ENCODE measurements around the gene GPC2.

Gene GPC2

GRCh38 chr7:100176096-100177044 lies 811 bp downstream of the GPC2 start:
- H3K4me2 ChIP-seq (ENCODE audit: low read length) = peak overlapping the region; percentile 92
- H3K4me3 ChIP-seq (ENCODE audit: low read depth, low read length) = peak overlapping the region; percentile 58
- H3K9ac ChIP-seq = no peak overlapping the region
- peak overlapping the region; percentile 92 for H2AFZ ChIP-seq
- H3K27ac ChIP-seq = no peak overlapping the region
- H3K27me3 ChIP-seq (ENCODE audit: control insufficient read depth, insufficient read depth, low read length) = no peaks in the 10 kb centered on the region
- peaks cover 2% of the 10 kb centered on the region for H3K4me1 ChIP-seq
- no peaks in the 10 kb centered on the region for H3K79me2 ChIP-seq
- TF ChIP-seq, protein P1, sequence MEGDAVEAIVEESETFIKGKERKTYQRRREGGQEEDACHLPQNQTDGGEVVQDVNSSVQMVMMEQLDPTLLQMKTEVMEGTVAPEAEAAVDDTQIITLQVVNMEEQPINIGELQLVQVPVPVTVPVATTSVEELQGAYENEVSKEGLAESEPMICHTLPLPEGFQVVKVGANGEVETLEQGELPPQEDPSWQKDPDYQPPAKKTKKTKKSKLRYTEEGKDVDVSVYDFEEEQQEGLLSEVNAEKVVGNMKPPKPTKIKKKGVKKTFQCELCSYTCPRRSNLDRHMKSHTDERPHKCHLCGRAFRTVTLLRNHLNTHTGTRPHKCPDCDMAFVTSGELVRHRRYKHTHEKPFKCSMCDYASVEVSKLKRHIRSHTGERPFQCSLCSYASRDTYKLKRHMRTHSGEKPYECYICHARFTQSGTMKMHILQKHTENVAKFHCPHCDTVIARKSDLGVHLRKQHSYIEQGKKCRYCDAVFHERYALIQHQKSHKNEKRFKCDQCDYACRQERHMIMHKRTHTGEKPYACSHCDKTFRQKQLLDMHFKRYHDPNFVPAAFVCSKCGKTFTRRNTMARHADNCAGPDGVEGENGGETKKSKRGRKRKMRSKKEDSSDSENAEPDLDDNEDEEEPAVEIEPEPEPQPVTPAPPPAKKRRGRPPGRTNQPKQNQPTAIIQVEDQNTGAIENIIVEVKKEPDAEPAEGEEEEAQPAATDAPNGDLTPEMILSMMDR (IDR thresholded peaks at IDR 0.05) = no peak
- no peaks in the 10 kb centered on the region for H3K36me3 ChIP-seq (ENCODE audit: control insufficient read depth, insufficient read depth, low read length)
- no peaks in the 10 kb centered on the region for H3K9me3 ChIP-seq (ENCODE audit: control insufficient read depth, low read length)

- Histone ChIP-seq H3K79me2 (no peaks in the 10 kb centered on the region), H3K27me3 (ENCODE audit: control insufficient read depth, insufficient read depth, low read length) (no peaks in the 10 kb centered on the region), H3K4me1 (peaks cover 2% of the 10 kb centered on the region), H3K4me2 (ENCODE audit: low read length) (no peak overlapping the region), H2AFZ (no peak overlapping the region), H3K9me3 (ENCODE audit: control insufficient read depth, low read length) (no peaks in the 10 kb centered on the region), H3K4me3 (ENCODE audit: low read depth, low read length) (no peak overlapping the region), H3K36me3 (ENCODE audit: control insufficient read depth, insufficient read depth, low read length) (no peaks in the 10 kb centered on the region), H3K9ac (no peak overlapping the region), H3K27ac (no peak overlapping the region)
- TF ChIP-seq, protein P1 (IDR thresholded peaks at IDR 0.05) = no peak
Observed at GRCh38 chr7:100175296-100175935, 1.8 kb downstream of the GPC2 start.

- Histone ChIP-seq H3K4me1 (peaks cover 2% of the 10 kb centered on the region), H3K36me3 (ENCODE audit: control insufficient read depth, insufficient read depth, low read length) (no peaks in the 10 kb centered on the region), H3K4me2 (ENCODE audit: low read length) (no peak overlapping the region), H3K9me3 (ENCODE audit: control insufficient read depth, low read length) (no peaks in the 10 kb centered on the region), H2AFZ (no peak overlapping the region), H3K4me3 (ENCODE audit: low read depth, low read length) (no peak overlapping the region), H3K79me2 (no peaks in the 10 kb centered on the region), H3K27ac (no peak overlapping the region), H3K9ac (no peak overlapping the region), H3K27me3 (ENCODE audit: control insufficient read depth, insufficient read depth, low read length) (no peaks in the 10 kb centered on the region)
- TF ChIP-seq, protein P1 (IDR thresholded peaks at IDR 0.05) = no peak
Observed at GRCh38 chr7:100174582-100174981, 2.6 kb downstream of the GPC2 start.

DNA sequence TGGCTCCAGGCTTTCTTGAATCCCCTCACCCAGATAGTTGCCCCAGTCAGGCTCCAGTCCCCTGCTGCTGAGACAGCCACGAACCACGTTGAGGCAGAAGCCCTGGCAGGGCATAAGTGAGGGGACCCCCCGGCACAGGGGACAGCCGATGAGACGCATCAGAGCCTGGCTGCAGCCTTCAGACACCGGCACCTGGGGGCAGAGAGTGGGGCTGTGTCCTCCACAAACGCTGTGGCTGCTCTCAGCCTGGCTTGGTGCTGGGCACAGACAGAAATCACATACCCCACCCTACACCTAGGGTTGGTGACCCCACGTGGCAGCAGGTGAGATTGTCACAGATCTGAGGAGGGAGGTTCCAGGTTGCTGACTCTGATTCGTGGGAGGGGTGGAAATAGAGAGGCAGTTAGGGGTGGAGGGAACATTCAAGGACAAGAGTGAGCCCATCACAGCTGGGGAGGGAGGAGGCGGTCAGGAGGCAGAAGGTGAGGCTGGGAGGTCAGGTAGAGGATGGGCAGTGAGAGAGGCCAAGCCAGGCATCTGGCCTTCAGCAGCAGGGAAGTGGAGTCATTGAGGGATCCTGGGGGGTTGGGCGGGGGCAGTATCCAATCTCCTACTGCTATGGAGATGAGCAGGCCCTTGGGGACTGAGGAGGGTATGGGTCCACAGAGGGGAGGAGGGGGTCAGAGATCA lies 3.2 kb downstream of the GPC2 start:
- Histone ChIP-seq H3K79me2 (no peaks in the 10 kb centered on the region), H3K9me3 (ENCODE audit: control insufficient read depth, low read length) (no peaks in the 10 kb centered on the region), H3K27ac (no peak overlapping the region), H3K9ac (no peak overlapping the region), H3K36me3 (ENCODE audit: control insufficient read depth, insufficient read depth, low read length) (no peaks in the 10 kb centered on the region), H3K27me3 (ENCODE audit: control insufficient read depth, insufficient read depth, low read length) (no peaks in the 10 kb centered on the region), H2AFZ (no peak overlapping the region), H3K4me1 (peaks cover 2% of the 10 kb centered on the region), H3K4me2 (ENCODE audit: low read length) (no peak overlapping the region), H3K4me3 (ENCODE audit: low read depth, low read length) (no peak overlapping the region)
- TF ChIP-seq, protein P1 (IDR thresholded peaks at IDR 0.05) = no peak
